Cardiac fibroblast (primary cell): Measurements from ENCODE around the gene SEMA5A.

Experiments
- DNase-seq, 2 donors: peaks; one replicate each; pipeline versions ENCODE4 v3.0.0 to v3.0.0-alpha.2; 2010; ENCODE audit warnings: low read depth in 2 of 2
- H3K4me3 ChIP-seq, 2 donors: replicated peaks in 1 of 2; 1 replicate in 1 of 2; 2 replicates in 1 of 2; pipeline ENCODE4 v1.5.1; 2011; ENCODE audit warnings: low read depth in 2 of 2, low read length in 2 of 2, mild to moderate bottlenecking in 2 of 2, moderate library complexity in 1 of 2
- TF ChIP-seq, protein P1 (sequence below): IDR thresholded peaks from one replicate; pipeline ENCODE4 v1.5.1; 2011; ENCODE audit warnings: low read depth, mild to moderate bottlenecking, low read length, inconsistent platforms

The SEMA5A gene

DNA sequence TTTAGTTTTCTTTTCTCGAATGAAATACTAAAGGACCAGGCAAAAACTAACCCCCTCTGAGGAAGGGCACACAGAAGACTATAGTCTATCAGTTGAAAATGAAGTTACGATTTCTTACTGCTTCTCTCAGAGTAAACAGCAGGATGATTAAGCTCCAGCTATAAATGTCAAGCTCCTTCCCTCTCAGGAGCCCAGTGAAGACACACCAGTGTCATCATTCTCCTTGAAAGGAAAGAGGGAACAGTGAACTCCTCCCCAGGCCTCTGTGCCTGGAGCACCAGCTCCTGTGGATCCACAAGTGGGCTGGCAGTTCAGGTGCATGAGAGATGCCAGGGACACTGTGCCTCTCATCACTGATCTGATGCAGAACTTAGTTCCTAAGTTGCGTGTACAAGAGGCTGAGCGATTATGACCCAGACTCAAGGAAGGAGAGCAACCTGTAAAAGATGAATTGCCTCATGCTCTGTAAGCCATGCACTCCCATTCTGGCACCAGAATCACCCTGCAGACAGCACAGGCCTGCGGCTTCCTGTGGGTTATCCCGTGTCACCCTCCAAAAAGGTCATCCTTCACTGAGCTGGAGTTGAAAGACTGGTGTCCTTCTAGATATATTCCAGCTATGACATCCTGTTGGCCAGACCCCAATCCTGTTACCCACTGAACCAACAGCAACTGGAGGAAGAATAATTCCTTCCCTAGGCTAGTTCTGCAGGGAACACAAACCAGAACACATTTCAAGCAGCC, 394.0 kb downstream of the SEMA5A start:
- TF ChIP-seq, protein P1, sequence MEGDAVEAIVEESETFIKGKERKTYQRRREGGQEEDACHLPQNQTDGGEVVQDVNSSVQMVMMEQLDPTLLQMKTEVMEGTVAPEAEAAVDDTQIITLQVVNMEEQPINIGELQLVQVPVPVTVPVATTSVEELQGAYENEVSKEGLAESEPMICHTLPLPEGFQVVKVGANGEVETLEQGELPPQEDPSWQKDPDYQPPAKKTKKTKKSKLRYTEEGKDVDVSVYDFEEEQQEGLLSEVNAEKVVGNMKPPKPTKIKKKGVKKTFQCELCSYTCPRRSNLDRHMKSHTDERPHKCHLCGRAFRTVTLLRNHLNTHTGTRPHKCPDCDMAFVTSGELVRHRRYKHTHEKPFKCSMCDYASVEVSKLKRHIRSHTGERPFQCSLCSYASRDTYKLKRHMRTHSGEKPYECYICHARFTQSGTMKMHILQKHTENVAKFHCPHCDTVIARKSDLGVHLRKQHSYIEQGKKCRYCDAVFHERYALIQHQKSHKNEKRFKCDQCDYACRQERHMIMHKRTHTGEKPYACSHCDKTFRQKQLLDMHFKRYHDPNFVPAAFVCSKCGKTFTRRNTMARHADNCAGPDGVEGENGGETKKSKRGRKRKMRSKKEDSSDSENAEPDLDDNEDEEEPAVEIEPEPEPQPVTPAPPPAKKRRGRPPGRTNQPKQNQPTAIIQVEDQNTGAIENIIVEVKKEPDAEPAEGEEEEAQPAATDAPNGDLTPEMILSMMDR: no peak
- DNase-seq: no peak

DNA sequence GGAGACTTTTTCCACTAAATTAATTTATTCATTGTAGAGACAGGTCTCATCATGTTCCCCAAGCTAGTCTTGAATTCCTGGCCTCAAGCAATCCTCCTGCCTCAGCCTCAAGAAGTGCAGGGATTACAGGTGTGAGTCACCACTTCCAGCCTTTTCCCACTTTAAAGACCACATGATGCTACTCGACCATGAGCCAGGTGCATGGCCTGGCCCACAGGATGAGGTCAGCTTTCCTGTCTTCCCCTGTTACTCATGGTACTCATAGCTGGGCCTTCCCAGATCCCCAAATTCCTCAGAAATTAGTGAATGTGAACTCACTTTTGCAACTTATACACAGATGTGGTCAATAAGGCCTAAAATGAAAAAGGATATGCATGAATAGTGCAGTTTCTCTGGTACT, 395.9 kb downstream of the SEMA5A start:
- TF ChIP-seq, protein P1: no peak
- DNase-seq: peak in 1 of 2 donors; percentile 64
- no peak overlapping the region for H3K4me3 ChIP-seq

More for the DNA sequence above, 394.0 kb downstream of the SEMA5A start:
- no peak overlapping the region for H3K4me3 ChIP-seq

DNA sequence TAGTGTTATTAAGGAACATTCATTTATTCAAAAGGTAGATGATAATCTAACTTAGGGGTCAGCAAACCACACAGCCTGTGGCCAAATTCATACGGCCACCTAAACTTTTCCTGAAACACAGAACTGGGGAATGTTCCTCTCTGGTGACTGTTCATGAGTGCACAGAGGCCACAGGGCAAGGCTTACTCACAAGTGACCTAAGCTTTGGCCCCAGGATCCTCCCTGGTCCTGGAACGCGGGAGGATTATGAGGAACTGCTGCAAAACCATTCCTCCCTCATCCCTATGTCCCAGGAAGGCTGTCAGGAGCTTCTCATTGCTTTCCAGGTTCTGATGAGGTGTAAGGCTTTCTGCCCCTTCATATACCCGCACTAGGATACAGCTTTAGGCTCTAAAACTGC, 397.6 kb downstream of the SEMA5A start:
- TF ChIP-seq, protein P1: no peak
- peak in 1 of 2 donors; percentile 40 for DNase-seq
- H3K4me3 ChIP-seq: no peak overlapping the region

DNA sequence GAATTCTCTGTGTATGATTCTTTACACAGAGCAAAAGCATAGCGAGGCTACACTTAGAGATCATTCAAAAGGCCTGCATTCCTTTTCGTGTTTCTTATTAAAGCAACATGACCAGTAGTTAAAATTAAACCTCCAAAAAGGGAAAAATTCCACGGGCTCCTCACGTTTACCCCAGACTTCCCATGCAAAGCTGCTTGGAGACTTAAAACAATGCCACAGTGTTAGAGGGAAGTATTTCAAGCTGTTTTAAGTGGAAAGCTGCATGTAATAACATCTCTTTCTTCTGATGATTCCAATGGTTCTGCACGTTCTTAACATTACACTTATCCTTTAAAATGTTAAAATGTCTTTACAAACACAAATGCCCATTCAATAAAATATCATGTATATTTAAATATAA, 405.2 kb downstream of the SEMA5A start:
- H3K4me3 ChIP-seq: no peak overlapping the region
- DNase-seq: no peak
- TF ChIP-seq, protein P1: no peak

DNA sequence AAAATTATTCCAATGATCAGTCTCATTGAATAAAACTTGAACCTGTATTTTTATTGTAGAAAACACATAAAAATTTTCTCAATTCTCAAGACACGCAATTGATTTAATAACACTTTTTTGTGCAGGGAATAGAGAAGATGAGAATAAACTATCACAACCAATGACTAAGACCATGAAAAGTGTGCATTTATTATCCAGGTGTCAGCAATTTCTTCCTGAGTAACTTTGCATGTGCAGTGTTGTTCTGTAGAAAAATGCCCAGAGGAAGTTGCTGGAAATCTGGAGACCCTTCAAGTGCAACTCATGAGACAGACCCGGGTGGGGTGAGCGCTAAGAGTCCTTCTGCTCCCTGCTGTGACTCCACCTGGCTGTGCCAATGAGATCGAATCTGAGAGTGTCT, 405.7 kb downstream of the SEMA5A start:
- H3K4me3 ChIP-seq: no peak overlapping the region
- TF ChIP-seq, protein P1: no peak
- DNase-seq: no peak

DNA sequence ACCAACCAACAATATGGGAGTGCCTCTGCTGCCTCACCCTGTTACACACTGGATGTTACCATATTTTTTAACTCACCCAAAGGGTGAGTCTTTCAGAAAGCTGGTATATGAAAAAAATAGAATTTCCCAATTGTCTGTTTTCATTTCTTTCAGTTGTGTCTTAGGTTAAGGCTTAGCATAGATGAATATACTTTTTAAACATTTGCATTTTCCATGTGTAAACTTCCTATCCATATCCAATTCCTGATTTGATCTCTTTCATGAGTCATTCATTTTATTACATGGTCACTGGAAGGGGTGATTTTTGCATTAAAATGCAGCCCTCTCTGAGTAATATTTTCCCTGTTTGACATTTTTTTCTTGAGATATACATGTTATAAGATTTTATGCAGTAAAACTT, 406.5 kb downstream of the SEMA5A start:
- TF ChIP-seq, protein P1: no peak
- DNase-seq: no peak
- H3K4me3 ChIP-seq: no peak overlapping the region

DNA sequence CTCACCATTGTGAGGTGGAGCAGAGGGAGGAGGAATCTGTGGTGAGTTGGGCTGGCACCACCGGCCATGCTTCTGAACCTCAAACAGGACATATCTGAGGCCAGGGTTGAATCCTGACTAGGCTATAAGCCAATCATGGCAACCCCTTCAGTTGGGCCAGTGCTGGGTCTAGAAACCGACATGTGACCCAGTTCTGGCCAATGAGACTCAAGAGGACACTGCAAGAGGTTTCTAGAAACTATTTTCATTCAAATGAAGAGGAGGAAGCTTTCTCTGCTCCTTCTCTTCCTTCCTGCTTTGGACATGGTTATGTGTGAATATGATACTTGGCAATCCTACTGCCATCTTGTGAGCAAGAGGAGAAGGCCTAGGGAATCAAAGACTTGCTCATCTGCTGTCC, 417.7 kb downstream of the SEMA5A start:
- H3K4me3 ChIP-seq: no peak overlapping the region
- TF ChIP-seq, protein P1: no peak
- no peak for DNase-seq
